Activated CD8-positive, alpha-beta memory T cell treated with anti-CD3 and anti-CD28 coated beads, Interleukin-2, amount 50 U/mL, for 24 hours (primary cell): ENCODE data around the gene COX20.

ENCODE experiments used
- DNase-seq: peaks from one replicate; pipeline ENCODE4 v3.0.0-alpha.2; 2020; ENCODE audit errors: extremely low read depth

Gene COX20

GRCh38 chr1:244874974-244875579 lies 39.6 kb downstream of the COX20 start:
- no peak for DNase-seq

GRCh38 chr1:244876228-244876910 lies 40.9 kb downstream of the COX20 start:
- DNase-seq, result no peak

- DNase-seq, result no peak
Measured at GRCh38 chr1:244878681-244879080, 43.2 kb downstream of the COX20 start.

- no peak for DNase-seq
Measured at GRCh38 chr1:244881552-244882280, 46.3 kb downstream of the COX20 start.

- DNase-seq, result no peak
Measured at GRCh38 chr1:244887281-244887680, 51.8 kb downstream of the COX20 start.

GRCh38 chr1:244893836-244894235 lies 58.4 kb downstream of the COX20 start:
- DNase-seq, result no peak
